ENCODE results near the gene CPSF4.
A peak's percentile ranks its signal among the peaks of the same experiment; 100 is the strongest.

The CPSF4 gene

DNA sequence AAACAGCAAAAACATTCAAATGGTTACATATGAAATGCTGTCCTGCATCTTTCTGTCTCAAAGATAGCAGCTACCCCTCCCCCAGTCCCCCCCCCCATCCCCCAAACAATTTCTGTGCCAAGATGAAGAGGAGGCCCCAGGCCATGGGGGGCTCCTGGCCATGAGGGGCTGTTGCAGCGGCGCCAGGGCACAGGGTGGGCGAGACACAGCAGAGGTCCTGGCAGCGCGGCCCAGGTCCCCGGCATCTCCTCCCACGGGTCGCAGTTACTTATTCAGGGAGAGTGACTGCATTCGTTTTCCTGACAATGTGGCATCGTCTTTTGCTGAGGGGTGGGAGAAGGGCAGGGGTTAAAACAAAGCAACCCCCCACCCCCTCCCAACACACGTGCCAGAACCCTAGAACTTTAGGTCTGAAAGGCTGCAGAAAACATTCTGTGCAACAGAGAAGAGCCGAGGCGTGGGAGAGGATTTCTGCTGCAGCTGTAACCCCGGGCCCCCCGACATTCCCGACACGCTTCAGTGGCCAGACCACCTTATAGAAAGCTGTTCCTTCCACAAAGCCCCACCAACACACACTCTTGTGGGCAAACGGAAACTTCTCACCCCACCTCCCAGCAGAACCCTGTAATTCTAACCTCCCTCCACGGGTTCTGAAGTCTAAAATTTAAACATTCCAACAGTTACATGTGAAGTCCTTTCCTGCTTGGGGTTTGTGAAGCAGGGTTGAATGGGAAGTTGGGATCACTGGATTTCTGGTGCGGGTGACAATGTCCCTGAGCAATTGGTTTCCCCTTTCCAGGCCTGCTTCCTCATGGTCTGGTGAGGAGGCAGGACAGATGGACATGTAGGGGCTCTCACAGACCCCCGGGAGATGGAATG is 42.1 kb upstream of the CPSF4 start:
- CTCF ChIA-PET: no interaction called here
- Histone ChIP-seq H3K4me1 (ENCODE audit: control insufficient read depth, insufficient read depth, low read length) (no peaks in the 10 kb centered on the region), H3K27ac (ENCODE audit: extremely low read depth, low read depth, low read length) (no peak overlapping the region), H3K9me3 (ENCODE audit: control insufficient read depth, insufficient read depth, low read depth, low read length) (no peaks in the 10 kb centered on the region), H3K36me3 (ENCODE audit: control insufficient read depth in 2 of 2, insufficient read depth in 1 of 2, low read length in 2 of 2) (peaks cover 27 to 88% of the 10 kb centered on the region in 2 experiments), H3K4me3 (ENCODE audit: low read depth, low read length) (no peak overlapping the region)
- POLR2A ChIA-PET: interaction anchor here (1.1 kb wide), 1 partner anchor 12 kb away, joined by 3 read pairs; the partner anchor contains the start of genes BUD31 and PDAP1
- TF ChIP-seq HOXA7 (CRISPR knock-in tag; IDR thresholded peaks at IDR 0.05; ENCODE audit: borderline replicate concordance) (no peak), ZNF354C (tag by site-specific recombination; IDR thresholded peaks at IDR 0.05; ENCODE audit: borderline replicate concordance, low read depth) (no peak), ZFP37 (tag by site-specific recombination; IDR thresholded peaks at IDR 0.05) (no peak), SP3 (tag by site-specific recombination; IDR thresholded peaks at IDR 0.05) (no peak), SP7 (tag by site-specific recombination; IDR thresholded peaks at IDR 0.05) (no peak), ZNF202 (tag by site-specific recombination; IDR thresholded peaks at IDR 0.05; ENCODE audit: borderline replicate concordance) (no peak), SALL2 (tag by site-specific recombination; IDR thresholded peaks at IDR 0.05; ENCODE audit: borderline replicate concordance) (no peak), KLF8 (tag by site-specific recombination; IDR thresholded peaks at IDR 0.05) (no peak), YY2 (tag by site-specific recombination; IDR thresholded peaks at IDR 0.05) (no peak), ZSCAN18 (tag by site-specific recombination; IDR thresholded peaks at IDR 0.05) (no peak), ZNF530 (tag by site-specific recombination; IDR thresholded peaks at IDR 0.05; ENCODE audit: low read depth) (no peak), ZNF548 (tag by site-specific recombination; IDR thresholded peaks at IDR 0.05) (no peak), GLI2 (tag by site-specific recombination; IDR thresholded peaks at IDR 0.05; ENCODE audit: borderline replicate concordance, low read depth) (no peak), ZNF10 (tag by site-specific recombination; IDR thresholded peaks at IDR 0.05) (no peak)
- TF ChIP-seq, protein P1, sequence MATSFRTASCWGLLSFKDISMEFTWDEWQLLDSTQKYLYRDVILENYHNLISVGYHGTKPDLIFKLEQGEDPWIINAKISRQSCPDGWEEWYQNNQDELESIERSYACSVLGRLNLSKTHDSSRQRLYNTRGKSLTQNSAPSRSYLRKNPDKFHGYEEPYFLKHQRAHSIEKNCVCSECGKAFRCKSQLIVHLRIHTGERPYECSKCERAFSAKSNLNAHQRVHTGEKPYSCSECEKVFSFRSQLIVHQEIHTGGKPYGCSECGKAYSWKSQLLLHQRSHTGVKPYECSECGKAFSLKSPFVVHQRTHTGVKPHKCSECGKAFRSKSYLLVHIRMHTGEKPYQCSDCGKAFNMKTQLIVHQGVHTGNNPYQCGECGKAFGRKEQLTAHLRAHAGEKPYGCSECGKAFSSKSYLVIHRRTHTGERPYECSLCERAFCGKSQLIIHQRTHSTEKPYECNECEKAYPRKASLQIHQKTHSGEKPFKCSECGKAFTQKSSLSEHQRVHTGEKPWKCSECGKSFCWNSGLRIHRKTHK (tag by site-specific recombination; IDR thresholded peaks at IDR 0.05): no peak

GRCh38 chr7:99397297-99397983 is 41.3 kb upstream of the CPSF4 start:
- Histone ChIP-seq H3K36me3 (ENCODE audit: control insufficient read depth in 2 of 2, insufficient read depth in 1 of 2, low read length in 2 of 2) (peaks cover 30 to 88% of the 10 kb centered on the region in 2 experiments), H3K27ac (ENCODE audit: extremely low read depth, low read depth, low read length) (no peak overlapping the region), H3K4me1 (ENCODE audit: control insufficient read depth, insufficient read depth, low read length) (no peaks in the 10 kb centered on the region), H3K4me3 (ENCODE audit: low read depth, low read length) (no peak overlapping the region), H3K9me3 (ENCODE audit: control insufficient read depth, insufficient read depth, low read depth, low read length) (no peaks in the 10 kb centered on the region)
- TF ChIP-seq, protein P2, sequence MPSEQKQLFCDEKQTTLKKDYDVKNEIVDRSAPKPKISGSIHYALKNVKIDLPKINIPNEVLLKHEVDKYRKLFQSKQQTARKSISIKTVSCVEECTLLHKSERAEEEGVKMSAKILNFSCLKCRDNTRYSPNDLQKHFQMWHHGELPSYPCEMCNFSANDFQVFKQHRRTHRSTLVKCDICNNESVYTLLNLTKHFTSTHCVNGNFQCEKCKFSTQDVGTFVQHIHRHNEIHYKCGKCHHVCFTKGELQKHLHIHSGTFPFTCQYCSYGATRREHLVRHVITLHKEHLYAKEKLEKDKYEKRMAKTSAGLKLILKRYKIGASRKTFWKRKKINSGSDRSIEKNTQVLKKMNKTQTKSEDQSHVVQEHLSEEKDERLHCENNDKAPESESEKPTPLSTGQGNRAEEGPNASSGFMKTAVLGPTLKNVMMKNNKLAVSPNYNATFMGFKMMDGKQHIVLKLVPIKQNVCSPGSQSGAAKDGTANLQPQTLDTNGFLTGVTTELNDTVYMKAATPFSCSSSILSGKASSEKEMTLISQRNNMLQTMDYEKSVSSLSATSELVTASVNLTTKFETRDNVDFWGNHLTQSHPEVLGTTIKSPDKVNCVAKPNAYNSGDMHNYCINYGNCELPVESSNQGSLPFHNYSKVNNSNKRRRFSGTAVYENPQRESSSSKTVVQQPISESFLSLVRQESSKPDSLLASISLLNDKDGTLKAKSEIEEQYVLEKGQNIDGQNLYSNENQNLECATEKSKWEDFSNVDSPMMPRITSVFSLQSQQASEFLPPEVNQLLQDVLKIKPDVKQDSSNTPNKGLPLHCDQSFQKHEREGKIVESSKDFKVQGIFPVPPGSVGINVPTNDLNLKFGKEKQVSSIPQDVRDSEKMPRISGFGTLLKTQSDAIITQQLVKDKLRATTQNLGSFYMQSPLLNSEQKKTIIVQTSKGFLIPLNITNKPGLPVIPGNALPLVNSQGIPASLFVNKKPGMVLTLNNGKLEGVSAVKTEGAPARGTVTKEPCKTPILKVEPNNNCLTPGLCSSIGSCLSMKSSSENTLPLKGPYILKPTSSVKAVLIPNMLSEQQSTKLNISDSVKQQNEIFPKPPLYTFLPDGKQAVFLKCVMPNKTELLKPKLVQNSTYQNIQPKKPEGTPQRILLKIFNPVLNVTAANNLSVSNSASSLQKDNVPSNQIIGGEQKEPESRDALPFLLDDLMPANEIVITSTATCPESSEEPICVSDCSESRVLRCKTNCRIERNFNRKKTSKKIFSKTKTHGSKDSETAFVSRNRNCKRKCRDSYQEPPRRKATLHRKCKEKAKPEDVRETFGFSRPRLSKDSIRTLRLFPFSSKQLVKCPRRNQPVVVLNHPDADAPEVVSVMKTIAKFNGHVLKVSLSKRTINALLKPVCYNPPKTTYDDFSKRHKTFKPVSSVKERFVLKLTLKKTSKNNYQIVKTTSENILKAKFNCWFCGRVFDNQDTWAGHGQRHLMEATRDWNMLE (tag by site-specific recombination; conservative IDR thresholded peaks at IDR 0.05; ENCODE audit: low read depth): no peak
- TF ChIP-seq GLIS1 (tag by site-specific recombination; IDR thresholded peaks at IDR 0.05) (0 out of 2 replicates have a peak, but pooled peaks have one; percentile 16), ZNF121 (tag by site-specific recombination; IDR thresholded peaks at IDR 0.05) (no peak), GLIS2 (tag by site-specific recombination; IDR thresholded peaks at IDR 0.05) (0 out of 2 replicates have a peak, but pooled peaks have one; percentile 22), ZNF202 (tag by site-specific recombination; IDR thresholded peaks at IDR 0.05; ENCODE audit: borderline replicate concordance) (no peak), ZNF707 (tag by site-specific recombination; IDR thresholded peaks at IDR 0.05) (no peak)
- TF ChIP-seq, protein P3, sequence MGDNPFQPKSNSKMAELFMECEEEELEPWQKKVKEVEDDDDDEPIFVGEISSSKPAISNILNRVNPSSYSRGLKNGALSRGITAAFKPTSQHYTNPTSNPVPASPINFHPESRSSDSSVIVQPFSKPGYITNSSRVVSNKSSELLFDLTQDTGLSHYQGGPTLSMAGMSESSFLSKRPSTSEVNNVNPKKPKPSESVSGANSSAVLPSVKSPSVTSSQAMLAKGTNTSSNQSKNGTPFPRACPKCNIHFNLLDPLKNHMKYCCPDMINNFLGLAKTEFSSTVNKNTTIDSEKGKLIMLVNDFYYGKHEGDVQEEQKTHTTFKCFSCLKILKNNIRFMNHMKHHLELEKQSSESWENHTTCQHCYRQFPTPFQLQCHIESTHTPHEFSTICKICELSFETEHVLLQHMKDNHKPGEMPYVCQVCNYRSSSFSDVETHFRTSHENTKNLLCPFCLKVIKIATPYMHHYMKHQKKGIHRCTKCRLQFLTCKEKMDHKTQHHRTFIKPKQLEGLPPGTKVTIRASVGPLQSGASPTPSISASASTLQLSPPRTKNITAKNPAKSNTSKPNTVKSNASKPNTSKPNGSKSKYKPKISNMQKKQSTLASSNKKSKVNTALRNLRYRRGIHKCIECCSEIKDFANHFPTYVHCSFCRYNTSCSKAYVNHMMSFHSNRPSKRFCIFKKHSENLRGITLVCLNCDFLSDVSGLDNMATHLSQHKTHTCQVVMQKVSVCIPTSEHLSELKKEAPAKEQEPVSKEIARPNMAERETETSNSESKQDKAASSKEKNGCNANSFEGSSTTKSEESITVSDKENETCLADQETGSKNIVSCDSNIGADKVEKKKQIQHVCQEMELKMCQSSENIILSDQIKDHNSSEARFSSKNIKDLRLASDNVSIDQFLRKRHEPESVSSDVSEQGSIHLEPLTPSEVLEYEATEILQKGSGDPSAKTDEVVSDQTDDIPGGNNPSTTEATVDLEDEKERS (tag by site-specific recombination; IDR thresholded peaks at IDR 0.05): no peak
- POLR2A ChIA-PET: no interaction called here
- CTCF ChIA-PET: no interaction called here
